WI38 (cell line): ENCODE results near the gene HMX2.

Source experiments
- H3K4me3 ChIP-seq: 2 replicates; pipeline ENCODE4 v1.5.1; 2011; ENCODE audit warnings: low read depth, mild to moderate bottlenecking, control low read depth, low read length
- TF ChIP-seq, protein P1 (sequence below): IDR thresholded peaks from 2 replicates; pipeline ENCODE4 v1.5.1; 2012; ENCODE audit warnings: low read depth, mild to moderate bottlenecking, control low read depth, low read length

Gene HMX2

DNA sequence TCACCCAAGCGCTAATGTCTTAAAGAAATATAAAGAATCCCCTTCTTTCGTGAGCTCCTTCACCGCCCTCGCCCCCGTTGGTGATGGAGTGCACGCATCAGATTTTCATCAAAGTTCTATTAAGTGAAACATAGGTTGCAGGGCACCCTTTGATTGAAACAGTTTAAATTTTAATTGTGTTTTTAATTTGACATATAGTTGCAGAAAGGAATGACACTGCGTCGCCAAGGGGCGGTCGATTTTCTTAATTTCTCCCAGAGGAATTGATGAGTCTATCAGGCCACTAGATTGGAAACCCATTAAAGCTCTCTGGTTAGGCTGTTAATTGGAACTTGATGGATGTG lies 4.1 kb upstream of the HMX2 start:
- H3K4me3 ChIP-seq, result no peak overlapping the region
- TF ChIP-seq, protein P1, sequence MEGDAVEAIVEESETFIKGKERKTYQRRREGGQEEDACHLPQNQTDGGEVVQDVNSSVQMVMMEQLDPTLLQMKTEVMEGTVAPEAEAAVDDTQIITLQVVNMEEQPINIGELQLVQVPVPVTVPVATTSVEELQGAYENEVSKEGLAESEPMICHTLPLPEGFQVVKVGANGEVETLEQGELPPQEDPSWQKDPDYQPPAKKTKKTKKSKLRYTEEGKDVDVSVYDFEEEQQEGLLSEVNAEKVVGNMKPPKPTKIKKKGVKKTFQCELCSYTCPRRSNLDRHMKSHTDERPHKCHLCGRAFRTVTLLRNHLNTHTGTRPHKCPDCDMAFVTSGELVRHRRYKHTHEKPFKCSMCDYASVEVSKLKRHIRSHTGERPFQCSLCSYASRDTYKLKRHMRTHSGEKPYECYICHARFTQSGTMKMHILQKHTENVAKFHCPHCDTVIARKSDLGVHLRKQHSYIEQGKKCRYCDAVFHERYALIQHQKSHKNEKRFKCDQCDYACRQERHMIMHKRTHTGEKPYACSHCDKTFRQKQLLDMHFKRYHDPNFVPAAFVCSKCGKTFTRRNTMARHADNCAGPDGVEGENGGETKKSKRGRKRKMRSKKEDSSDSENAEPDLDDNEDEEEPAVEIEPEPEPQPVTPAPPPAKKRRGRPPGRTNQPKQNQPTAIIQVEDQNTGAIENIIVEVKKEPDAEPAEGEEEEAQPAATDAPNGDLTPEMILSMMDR, result no peak

DNA sequence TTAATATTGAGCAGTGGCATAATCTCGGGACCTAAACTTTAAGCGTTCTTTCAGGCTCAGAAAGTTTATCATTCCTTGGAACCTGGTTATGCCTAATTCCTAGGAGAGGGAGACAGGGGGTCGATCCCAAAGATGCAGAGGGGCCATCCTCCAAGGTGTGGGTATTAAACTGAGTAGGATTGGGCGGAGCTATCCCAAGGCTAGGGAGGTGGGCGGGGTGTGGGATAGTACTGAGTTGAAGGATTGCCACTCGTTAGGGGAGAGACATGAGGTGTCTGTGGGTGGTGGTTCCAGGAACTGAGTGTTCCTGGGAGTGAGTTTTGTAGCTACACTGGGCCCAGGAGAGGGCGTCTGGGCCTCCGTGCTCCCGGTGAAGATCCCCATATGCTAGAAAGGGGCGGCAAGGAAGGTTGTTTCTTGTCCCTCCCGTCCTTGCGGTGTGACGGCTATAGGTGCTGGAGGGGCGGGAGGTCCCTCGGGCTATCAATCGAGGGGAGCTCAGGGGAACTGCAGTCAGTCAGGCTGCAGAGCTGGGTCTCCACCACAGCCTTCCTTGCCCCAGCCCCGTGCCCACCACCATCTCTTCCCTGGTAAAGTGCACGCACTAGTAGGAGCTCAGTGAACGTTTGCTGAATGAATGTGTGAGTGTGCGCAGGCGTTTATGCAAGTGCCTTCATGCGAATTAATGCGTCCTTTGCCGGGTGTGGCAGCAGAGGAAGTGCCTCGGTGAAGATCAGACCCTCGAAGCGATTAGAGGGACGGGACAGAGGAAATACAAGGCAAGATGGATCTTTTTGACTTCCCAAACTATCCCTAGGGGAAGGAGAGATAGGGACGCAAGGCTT lies 3.0 kb upstream of the HMX2 start:
- H3K4me3 ChIP-seq, result no peak overlapping the region
- TF ChIP-seq, protein P1, result no peak

DNA sequence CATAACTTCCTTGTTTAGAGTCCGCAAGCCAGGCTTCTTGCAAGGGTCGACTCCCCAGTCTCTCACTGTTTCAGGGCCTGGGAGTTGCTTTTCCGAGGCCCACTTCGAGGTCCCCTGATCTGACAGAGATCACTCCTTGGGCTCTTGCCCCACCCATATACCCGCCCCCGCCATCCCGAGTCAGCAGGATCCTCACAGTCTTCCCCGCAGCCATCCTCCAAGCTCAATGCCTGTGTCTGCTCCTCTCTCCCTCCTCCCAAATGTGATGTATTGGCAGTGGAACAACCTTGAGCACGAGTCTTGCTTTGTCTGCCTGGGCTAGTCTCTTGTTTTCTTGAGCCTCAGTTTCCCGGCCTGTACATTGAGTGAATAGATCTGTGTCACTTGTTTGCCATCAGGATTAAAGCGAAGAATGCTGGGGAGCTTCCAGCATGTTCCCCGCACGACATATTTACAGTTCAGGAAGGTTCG lies 2.4 kb upstream of the HMX2 start:
- no peak overlapping the region for H3K4me3 ChIP-seq
- TF ChIP-seq, protein P1, result no peak

DNA sequence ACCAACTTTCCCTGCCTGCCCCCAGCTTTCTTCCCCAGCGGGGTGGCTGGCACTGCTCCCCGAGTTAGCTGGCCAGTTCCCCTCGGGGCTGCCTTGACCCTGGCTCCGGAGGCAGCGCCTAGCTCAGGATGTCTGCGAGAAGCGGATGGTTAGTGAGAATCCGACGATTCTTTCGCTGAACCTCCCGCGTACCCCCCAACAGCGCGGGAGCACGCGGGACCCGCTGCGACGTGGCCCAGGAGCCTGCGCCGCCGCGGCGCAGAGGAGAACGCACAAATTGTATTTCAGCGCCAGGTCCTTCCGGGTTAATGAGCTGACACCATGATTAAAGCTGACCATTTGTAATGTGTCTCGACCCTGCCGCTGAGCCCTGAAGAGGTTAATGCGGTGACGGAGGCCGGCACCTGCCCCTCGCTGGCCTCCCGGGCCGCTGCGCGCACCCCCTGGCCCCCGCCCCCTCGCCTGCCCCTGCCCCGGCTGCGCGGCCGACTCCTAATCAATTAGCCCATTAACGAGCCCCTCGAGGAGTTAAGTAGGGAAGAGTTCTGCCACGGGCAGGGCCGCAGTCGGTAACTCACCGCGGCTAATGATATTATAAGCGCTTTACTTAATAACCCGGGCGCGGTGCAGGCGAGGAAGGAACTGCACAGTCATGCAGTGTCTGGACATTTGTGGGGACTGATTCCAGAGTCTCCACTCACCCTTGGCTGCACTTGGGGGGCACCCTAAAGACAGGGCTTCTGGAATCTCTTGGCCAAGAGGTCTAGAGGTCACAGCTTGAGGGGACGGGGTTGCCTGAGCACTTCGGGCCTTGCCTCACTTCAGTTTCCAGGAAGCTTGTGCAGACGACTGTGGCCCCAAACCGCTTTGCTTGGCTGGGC lies 1.7 kb upstream of the HMX2 start:
- TF ChIP-seq, protein P1, result no peak
- no peak overlapping the region for H3K4me3 ChIP-seq

DNA sequence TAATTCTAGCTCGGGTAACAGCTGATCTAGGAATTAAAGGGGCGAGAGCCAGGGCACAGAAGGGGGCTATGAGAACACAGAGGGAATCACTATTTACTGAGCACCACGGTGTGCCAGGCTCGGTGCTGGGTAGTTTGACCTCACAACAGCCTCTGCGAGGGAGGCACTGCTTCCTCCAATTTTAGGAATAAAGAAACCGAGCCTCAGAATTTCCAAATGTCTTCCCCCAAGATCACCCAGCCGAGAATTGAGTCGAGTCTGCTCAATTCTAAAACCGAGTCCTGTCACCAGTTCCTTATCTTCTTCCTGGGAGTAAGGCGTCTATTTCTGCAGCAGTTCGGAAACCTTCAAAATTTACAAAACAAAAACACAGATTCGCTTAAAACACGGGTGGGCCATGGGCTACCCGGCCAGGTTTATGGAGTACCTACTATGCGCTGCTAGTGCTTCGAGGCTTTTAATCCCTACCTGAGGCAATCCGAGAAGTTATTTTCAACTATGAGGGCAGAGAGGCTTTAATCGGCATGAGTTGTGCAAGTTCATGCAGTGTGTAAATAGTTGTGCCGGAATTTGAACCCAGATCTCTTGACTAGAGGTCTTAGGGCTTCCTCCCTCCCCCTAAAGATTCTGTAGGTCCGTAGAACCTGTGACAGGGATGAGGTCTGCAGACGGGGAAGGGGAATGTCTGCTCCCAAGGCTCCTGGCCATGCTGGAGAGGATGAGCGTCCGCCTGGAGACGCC lies 872 bp upstream of the HMX2 start:
- no peak overlapping the region for H3K4me3 ChIP-seq
- TF ChIP-seq, protein P1, result no peak

DNA sequence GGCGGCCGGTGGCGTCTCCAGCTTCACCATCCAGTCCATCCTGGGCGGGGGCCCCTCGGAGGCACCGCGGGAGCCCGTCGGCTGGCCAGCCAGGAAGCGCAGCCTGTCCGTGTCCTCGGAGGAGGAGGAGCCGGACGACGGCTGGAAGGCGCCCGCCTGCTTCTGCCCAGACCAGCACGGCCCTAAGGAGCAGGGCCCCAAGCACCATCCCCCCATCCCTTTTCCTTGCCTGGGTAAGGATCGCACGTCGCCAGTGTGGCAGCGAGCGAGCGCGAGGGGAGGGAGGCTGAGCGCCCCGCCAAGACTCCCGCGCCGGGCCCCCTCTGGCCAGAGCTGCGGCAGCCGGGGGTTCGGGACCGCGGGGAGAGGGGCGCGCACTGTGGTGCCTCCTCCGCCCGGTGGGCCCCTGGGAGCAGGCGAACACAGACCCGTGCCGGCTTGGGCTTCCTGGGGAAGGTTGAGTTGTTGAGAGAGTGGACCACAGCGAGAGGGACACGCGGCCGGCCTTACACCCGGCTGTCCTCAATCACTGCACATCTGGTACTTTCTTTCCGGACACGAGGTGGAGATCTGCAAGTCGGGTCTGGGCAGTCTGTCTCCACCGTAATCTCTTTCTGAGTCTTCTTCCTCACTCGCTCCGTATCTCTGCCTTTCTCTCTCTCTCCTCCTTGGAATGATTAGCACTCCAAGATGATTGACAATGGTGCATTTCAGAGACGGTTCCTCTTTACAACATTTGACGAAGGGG lies 652 bp downstream of the HMX2 start:
- no peak overlapping the region for H3K4me3 ChIP-seq
- TF ChIP-seq, protein P1, result no peak
